HG03457 (cell line): ENCODE data around the gene DEDD.

Experiments
- ATAC-seq: cut with Tn5 transposase; IDR thresholded peaks from one replicate; pipeline ENCODE4 v1.9.1; 2021; ENCODE audit warnings: moderate number of reproducible peaks; ENCODE audit not compliant: unreplicated experiment

Gene DEDD

DNA sequence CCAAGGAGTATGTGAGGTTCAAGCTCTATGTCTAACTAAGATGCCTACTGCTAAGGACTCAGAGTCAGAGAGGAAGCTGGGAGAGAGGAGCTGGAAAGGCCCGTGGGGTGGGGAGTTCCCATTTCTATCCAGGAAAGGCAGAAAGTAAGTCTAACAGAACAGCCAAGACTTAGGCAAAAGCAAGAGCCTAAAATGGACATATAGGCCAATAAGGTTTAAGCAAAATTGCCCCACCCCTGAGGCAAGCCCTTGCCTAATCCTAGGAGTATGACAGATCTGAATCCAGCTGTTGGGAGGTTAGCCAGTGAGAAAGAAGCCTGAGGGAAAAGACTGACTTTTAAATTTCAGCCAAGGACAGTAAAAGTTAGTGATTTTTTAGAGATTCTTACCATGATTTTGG lies 35.9 kb downstream of the DEDD start:
- no peak for ATAC-seq

DNA sequence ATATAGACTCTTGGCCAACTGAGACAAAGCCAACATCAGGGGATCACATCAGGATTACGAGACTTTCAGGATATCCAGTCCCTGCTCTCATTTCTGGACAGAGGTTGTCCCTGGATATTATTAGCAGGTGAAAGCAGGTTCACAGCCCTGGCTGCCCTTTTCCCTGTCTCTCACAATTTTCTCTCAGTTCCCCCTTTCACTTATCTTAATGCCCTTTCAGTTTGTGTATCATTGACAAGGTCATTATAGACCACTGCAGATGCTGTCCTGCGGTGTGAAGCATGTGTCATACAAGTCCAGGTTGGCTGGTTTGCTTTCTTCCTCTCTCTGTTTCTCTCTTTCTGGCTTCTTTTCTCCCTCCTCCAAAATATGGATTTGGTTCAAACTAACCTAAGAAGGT lies 36.5 kb downstream of the DEDD start:
- ATAC-seq, result no peak

DNA sequence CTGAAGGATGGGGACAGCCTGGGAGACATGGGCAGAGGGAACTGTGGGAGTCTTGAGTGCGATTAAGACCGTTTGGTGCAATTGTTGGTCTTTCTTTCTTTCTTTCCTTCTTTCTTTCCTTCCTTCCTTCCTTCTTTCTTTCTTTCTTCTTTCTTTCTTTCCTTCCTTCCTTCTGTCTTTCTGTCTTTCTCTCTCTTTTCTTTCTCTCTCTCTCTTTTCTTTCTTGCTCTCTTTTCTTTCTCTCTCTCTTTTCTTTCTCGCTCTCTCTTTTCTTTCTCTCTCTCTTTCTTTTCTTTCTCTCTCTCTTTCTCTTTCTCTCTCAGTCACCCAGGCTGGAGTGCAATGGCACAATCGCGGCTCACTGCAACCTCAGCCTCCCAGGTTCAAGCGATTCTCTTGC lies 37.2 kb downstream of the DEDD start:
- ATAC-seq, result no peak

DNA sequence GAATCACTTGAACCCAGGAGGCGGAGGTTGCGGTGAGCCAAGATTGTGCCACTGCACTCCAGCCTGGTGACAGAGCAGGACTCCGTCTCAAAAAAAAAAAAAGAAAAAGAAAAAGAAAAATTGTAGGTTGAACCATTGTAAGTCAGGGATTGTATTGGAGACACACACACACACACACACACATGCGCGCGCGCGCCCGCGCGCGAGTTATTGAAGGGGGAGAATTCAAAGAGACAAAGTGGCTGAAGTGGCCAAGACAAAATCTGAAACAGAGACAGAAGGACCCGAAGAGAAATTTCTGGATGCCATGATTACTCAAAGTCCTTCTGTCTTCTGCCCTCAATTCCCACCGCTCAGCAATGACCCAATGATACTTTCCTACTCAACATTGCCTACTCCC lies 38.0 kb downstream of the DEDD start:
- ATAC-seq, result no peak

DNA sequence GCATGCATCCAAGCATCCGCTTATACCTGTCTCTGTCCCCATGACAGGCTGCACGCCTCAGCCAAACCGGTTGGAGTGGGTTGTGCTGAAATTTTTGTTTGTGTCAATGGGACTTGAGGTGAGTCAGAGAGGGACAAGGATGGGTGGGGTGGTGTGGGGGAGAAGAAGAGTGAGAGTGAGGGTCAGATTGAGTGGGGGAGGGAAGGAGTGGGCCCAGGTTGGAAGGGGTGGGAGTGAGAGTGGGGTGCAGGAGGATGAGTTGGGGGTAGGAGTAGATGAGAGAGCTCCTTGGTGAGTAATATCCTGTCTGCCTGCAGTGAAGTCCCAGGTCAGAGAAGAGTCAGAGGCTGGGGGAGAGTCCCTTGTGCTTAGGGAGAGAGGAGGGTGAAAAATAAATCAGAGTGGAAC lies 39.8 kb downstream of the DEDD start:
- no peak for ATAC-seq

DNA sequence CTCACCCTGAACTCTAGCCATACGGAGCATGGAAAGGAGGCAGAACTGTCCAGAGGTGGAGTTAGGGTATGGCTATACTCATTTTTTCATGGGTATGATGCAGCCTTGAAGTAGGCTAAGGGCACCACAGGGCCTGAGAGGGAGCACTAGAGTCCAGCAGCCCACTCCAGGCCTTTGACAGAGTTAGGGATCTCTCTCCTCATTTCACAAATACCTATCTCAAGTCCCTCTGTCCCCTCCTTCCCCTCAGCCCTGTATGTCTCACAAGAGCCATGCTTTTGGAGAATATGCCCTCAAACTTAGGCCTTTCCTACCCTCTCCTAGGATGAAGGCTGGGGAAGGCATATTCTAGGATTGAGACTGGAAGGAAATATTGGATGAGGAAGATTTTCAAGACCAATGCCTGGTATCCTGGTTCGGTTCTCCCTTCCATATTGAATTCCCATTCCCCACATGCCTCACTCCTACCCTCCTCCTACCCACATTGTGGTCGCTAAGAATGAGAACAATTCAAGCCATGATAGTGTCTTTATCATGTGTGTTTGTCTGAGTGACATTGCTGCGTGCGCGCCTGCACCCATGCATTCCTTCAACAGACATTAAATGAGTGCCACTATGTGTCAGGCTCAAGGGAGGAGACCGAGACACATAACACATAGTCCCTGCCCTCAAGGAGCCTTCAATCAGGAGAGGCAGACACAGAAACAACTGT lies 40.5 kb downstream of the DEDD start:
- no peak for ATAC-seq

DNA sequence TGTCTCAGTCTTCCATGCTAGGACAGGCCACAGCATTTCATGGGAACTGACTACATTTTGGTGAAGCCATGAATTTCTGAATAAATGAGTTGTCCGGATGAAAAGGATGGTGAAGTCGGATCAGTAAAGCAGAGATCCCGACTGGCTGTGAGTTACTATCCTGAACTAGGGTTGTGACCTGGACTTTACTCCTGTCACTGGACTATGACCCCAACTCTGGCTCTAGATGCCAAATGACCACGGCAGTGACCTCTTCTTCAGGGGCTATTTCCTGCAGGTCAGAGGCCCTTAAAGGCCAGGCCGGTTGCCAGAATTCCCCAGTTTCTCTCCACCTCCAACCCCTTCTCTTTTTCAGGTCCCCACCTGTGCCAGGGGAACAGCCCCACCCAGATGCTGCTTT lies 41.4 kb downstream of the DEDD start:
- no peak for ATAC-seq

DNA sequence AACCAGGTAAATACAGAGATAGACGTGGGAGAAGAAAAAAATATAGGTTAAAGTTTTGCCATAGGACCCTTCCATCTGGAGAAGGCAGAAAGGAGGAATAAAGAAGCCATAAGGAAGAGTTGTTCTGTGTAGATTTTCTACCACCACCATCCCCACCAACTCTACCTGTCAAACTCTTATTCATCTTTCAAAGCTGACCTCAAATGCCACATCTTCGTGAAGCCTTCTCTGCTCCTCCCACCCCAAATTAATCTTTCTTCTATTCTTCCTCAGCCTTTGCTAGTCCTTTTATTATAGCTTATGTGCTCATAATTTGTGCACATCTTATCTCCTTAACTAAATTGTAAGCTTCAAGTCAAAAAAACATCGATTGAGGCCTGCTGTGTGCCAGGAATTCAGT lies 41.9 kb downstream of the DEDD start:
- ATAC-seq, result no peak

DNA sequence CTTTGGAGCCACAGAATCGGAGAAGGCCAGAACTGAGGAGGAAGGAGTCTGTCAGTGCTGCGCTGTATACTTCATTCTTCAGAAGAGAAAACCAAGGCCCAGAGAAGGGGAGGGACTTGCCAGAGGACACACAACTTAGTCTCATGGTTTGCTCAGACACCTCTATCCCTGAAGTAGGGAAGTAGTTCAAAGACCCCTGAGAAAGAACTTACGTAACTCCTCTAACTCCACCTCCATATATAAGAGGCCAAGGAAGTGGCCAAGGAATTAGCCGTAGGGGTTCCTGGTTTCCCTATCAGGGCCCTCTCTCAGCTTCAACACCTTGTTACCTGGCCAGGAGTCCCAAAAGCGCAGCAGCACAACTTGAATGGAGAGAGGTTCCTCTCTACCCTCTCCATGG lies 42.5 kb downstream of the DEDD start:
- ATAC-seq, result no peak

DNA sequence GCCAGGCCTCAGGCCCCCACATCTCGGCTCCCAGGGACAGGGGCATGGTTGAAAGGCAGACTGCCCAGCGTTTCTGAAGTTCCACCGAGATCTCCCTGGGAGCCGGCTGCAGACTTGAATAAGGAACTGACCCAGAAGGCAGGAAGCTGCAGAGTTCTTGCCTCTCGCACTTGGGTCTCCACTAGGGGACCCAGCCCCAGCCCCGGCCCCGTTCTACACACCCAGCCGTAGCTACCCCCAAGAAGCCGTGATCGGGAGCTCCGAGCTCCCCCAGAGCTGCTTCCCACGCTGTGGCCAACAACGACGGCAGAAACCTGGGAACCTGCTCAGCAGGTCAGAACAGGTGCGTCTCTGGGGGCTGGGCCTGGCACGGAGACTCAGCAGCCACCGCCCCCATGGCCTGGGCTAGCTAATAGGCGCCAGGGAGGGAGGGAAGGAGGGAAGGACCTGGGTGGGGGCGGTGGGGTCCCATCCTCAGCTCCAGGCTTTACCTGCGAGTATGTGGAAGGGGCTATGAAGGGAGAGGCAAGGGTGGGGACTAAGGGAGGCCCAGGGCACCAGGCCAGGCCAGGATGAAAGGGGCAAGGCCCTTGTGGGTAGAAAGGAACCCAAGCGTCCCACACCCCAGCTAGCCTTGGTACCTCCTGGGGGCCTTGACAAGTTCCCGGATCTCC lies 43.1 kb downstream of the DEDD start, which contains the start of gene NECTIN4:
NECTIN4 (minus strand) TSS at position 308 of the 674 bp plus-strand sequence; CDS start at position 46, 262 bp downstream.
- no peak for ATAC-seq

DNA sequence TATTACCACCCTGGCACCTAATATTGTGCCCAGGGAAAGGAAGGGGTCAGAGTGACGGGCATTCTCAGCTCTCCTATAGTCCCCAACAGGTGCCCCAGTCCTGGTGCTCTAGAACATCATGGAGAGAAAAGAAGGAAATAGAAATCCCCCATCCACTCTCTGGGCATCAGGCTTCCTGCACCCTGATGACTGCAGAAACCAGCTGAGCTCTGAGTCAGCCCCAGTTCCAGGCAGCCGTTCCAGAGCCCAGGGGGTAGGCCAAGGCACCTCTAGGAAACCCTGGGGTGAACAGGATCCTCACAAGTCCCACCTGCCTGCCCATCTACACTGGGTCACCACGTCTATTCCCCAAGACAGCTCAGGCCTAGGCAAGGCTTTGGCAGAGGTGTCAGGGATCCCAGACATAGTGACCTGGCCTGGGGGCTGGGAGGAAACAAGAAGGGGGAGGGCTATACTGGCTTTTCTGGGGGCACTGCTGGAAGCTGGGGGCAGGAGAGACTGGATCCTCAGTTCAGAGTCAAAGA lies 43.8 kb downstream of the DEDD start:
- ATAC-seq, result no peak

DNA sequence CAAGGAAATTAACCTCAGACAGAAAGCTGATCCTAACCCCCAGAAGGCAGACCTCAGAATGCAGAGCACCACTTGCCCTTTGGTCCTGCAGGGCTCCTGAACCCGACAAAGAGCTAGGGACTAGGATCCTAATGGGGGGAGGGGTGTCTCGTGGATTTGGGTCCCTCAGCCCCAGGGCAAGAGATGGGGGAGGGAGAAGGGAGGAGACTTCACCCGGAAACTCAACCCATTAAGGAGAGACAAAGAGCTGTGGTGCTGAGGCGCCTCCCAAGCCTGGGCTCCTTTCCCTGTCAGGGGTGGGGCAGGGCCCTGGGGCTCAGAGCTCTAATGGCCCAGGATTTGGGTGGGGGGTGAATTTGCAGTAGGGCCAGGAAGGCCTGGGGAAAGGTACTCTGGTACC lies 46.0 kb downstream of the DEDD start:
- no peak for ATAC-seq

DNA sequence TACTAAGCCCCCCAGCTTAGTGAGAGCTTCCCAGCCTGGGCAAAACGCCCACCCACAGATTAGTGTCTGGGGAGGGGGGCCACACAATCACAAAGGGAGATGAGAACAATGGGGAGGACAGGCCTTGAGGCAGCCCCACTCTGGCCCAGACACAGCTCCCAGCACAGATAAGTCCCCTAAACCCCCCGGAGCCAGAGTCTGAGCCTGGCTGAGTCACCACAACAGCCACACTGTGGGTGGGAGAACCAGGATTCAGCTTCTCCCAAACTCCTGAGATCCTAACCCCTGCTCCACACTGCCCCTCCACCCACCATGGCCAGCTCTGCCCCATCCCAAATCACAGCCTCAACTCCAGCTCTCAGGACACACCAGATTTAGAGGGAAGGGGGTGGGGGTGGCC lies 47.3 kb downstream of the DEDD start:
- no peak for ATAC-seq

DNA sequence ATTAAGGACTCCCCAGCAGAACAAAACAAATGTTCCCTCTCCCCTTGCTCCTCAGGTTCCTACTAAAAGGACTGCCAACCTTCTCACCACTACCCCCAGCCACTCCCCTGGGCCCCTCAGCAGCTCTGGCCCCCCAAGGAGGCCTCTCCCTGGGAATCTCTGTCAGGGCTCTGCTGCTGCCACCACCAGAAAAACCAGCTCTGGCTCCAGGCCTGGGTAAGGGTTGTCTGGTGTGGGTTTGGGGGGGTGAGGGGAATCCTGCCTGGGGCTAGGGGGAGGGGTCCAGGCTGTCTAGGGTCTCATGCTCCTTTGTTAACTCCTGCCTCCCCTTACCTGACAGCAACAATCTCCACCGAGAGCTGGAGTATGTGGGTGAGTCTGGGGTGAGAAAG lies 47.9 kb downstream of the DEDD start:
- no peak for ATAC-seq

DNA sequence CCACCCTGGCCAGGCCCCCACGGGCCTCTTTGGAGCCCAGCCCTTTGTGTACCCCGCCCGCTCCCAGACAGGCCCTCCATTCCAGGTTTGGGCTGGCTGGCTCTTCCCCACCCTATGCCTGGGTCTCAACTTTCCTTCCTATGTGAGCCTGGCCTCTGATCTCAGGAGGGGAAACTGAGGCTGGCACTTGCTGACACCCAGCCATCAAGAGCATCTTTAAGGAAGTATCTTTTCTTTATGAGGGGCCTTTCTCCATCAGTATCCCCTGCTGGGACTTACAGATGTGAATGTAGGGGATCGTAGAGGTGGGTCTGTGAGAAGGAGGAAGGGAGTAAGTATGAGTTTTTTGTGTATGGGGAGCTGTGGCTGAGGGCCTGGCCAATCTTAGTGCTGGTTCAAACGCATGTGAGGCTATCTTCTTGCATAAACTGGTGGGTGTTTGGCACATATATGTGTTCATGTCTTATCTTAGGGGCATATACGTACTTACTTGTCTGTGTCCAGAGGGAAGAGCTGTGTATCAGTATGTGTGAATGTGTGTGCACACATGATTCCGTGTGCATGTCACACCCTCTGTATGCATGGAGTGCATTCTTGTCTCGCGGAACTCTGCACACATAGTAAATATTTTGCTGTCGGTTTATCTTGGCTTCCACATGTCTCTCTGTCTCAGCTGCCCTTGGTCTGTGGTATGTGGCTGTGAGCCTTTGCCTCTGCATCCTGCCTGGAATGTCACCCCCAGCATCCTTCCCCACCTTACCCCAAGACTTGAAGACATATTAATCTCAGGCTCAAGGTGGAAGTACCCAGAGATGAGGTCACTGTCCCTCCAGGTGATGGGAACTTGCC lies 48.5 kb downstream of the DEDD start:
- no peak for ATAC-seq

DNA sequence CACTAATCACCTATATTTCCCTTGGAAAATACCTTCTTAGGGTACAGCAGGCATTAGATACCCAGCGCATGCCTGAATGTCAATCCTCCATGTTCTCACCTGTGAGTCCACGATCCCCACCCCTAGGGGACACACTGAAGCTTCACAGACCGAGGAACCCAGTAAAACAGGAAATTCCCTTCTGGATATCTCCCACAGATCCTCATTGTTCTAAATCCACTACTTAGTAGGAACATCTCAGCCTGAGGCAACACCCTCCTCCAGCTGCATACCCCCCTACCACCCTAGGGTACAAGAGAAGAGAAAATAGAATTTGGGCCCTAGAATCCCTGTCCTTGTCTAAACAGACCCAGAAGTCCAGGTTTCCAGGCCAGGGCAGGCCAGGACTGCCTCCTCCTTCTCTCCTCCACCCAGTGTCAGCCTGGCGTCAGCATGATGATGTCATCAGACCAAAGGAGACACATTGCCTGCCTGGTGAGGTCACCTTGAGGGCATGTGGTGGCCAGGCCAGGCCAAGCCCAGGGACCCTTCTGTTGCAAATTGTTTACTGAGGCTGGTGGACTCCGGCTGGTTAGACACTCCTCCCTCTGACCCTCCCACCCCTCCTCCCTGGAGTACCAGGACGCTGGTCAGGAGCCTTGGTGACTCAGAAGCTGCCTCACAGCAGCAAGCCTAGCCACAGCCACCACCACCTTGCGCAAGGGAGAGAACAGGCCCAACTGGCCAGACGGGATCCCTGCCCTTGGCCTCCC lies 49.3 kb downstream of the DEDD start:
- no peak for ATAC-seq

DNA sequence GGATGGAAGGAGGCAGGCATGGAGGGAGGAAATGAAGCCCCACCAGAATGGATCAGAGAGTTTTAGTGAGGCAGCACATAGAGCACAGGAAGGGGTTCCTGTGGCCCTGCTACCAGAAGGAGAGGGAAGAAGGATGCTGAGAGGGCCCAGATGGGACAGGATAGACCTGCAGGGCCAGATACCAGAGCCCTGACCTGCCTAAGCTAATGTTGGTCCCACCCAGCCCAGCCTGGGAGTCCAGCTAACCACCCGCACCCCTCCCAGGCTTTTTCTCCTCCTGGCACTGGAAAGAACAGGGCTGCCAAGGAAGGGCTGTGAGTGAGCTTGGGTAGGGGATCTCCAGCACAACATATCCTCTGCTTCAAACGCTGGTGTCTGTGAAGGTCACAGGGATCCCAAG lies 50.0 kb downstream of the DEDD start:
- ATAC-seq, result no peak

DNA sequence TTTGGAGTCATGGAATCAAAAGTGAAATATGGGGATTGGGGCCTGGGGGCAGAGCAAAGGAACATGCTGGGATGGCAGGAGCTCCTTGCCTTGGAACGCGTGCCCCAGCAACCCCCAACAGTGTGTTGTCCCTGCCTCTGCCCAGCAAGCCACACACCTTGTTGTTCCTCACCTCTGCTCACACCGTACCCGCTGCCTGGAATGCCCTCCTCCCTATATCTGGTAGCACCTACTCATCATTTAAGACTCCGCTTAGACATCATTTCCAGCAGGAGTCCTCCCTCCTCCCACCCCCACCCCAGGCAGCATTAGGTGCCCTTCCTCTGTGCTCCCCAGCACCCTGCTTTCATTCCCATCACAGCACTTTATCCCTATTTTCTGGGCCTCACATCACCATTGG lies 50.9 kb downstream of the DEDD start:
- no peak for ATAC-seq

DNA sequence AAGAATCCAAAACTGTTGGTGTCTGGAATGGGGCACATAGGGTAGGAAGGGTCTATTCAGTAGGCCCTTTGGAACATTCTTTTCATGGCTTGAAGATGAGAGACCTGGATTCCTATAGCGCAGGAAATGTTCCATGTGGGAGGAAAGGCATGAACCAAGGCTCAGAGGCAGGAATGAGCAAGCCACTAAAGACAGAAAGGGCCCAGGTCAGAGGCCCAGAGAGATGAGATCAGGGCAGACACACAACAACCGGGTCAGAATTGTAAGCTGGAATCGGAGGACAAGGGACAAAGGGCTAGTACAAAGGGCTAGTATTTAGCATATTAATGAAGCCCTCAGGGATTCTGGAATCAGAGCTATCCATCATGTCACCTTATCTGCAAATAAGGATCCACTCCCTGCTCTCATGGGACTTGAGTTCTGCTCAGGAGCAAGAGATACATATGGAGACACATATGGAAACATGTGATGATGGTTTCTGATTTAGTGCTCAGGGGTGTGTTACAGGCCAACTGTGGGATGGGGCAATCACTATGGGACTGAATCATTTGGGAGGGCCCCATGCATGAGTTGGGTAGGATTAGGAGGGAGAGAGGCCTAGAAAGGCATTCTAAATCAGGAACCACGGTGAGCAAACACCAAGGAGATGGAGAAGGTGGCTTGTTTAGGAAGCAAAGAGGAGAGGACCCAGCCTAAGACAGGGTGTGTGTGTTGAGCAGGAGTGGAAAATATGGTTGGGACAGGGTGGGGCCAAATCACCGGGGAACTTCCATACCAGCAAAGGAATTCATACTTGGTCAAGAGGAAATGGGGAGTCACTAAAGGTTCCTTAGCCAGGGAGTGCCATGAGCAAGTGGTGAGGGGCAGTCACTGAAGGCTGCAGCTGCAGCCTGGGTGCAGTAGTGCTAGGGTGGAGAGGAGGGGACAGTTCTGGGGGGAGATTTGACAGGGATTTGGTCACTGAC lies 51.7 kb downstream of the DEDD start:
- no peak for ATAC-seq
